ENCODE results near the gene TMEM107. TPM values are rescaled to one million over a fixed set of nuclear protein-coding genes. Genes with fewer than 3 reads are reported as not detected.

The TMEM107 gene
- total RNA-seq, 1 experiment from 2014 or later: 17.2 TPM

DNA sequence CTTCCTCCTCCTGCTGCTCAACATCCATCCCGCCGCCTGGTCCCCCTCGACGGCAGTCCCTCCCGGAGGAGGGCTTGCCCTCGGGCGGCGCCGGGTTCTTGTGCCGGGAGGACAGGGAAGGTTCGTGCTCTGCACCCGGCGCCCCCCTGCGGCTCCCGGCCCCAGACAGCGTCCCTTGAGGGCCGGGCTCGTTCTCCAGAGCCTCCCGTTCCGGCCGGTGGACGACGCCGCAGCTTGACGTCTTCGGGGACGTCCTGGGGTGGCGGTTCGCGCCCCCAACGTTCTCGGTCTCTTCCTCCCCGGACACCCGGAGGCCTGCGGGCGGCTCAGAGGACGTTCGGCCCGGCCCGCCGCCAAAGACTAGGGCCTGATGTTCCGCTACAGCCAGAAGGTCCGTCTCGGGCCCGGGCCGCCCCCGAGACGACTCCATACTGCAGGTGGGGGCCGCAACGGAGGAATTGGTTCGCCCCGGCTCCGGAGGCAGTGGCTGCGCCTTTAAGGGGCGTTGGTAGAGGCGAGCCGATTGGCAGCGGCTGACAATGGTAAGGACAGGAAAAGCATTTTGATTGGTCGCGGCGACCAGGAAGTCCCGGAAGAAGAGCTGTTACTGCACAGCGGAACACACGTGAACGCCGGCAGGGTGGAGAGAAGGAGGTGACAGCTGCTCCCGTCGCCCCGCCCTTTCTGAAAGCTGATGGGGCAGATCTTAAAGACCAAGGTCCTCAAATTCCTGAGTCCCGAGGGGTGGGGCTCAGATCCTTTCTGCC is 13.7 kb upstream of the TMEM107 start, which contains the start of gene BORCS6 (continued):
- TF ChIP-seq, protein P1, sequence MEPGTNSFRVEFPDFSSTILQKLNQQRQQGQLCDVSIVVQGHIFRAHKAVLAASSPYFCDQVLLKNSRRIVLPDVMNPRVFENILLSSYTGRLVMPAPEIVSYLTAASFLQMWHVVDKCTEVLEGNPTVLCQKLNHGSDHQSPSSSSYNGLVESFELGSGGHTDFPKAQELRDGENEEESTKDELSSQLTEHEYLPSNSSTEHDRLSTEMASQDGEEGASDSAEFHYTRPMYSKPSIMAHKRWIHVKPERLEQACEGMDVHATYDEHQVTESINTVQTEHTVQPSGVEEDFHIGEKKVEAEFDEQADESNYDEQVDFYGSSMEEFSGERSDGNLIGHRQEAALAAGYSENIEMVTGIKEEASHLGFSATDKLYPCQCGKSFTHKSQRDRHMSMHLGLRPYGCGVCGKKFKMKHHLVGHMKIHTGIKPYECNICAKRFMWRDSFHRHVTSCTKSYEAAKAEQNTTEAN (CRISPR knock-in tag; IDR thresholded peaks at IDR 0.05): 0 out of 2 replicates have a peak, but pooled peaks have one; percentile 41
- TF ChIP-seq, protein P2, sequence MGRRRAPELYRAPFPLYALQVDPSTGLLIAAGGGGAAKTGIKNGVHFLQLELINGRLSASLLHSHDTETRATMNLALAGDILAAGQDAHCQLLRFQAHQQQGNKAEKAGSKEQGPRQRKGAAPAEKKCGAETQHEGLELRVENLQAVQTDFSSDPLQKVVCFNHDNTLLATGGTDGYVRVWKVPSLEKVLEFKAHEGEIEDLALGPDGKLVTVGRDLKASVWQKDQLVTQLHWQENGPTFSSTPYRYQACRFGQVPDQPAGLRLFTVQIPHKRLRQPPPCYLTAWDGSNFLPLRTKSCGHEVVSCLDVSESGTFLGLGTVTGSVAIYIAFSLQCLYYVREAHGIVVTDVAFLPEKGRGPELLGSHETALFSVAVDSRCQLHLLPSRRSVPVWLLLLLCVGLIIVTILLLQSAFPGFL (CRISPR knock-in tag; IDR thresholded peaks at IDR 0.05; ENCODE audit: borderline replicate concordance): no peak
- TF ChIP-seq, protein P3, sequence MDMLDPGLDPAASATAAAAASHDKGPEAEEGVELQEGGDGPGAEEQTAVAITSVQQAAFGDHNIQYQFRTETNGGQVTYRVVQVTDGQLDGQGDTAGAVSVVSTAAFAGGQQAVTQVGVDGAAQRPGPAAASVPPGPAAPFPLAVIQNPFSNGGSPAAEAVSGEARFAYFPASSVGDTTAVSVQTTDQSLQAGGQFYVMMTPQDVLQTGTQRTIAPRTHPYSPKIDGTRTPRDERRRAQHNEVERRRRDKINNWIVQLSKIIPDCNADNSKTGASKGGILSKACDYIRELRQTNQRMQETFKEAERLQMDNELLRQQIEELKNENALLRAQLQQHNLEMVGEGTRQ (CRISPR knock-in tag; IDR thresholded peaks at IDR 0.05): peak; percentile 87
- no peak for TF ChIP-seq HMGA2 (CRISPR knock-in tag; IDR thresholded peaks at IDR 0.05)
- TF ChIP-seq CREM (CRISPR knock-in tag; IDR thresholded peaks at IDR 0.05): peak; percentile 63; the same call in 1 of the 2 replicates
- TF ChIP-seq RELA (CRISPR knock-in tag; IDR thresholded peaks at IDR 0.05; ENCODE audit: borderline replicate concordance): 0 out of 2 replicates have a peak, but pooled peaks have one; percentile 36
- TF ChIP-seq, protein P4, sequence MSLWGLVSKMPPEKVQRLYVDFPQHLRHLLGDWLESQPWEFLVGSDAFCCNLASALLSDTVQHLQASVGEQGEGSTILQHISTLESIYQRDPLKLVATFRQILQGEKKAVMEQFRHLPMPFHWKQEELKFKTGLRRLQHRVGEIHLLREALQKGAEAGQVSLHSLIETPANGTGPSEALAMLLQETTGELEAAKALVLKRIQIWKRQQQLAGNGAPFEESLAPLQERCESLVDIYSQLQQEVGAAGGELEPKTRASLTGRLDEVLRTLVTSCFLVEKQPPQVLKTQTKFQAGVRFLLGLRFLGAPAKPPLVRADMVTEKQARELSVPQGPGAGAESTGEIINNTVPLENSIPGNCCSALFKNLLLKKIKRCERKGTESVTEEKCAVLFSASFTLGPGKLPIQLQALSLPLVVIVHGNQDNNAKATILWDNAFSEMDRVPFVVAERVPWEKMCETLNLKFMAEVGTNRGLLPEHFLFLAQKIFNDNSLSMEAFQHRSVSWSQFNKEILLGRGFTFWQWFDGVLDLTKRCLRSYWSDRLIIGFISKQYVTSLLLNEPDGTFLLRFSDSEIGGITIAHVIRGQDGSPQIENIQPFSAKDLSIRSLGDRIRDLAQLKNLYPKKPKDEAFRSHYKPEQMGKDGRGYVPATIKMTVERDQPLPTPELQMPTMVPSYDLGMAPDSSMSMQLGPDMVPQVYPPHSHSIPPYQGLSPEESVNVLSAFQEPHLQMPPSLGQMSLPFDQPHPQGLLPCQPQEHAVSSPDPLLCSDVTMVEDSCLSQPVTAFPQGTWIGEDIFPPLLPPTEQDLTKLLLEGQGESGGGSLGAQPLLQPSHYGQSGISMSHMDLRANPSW (CRISPR knock-in tag; conservative IDR thresholded peaks at IDR 0.05; ENCODE audit: low read depth): no peak

DNA sequence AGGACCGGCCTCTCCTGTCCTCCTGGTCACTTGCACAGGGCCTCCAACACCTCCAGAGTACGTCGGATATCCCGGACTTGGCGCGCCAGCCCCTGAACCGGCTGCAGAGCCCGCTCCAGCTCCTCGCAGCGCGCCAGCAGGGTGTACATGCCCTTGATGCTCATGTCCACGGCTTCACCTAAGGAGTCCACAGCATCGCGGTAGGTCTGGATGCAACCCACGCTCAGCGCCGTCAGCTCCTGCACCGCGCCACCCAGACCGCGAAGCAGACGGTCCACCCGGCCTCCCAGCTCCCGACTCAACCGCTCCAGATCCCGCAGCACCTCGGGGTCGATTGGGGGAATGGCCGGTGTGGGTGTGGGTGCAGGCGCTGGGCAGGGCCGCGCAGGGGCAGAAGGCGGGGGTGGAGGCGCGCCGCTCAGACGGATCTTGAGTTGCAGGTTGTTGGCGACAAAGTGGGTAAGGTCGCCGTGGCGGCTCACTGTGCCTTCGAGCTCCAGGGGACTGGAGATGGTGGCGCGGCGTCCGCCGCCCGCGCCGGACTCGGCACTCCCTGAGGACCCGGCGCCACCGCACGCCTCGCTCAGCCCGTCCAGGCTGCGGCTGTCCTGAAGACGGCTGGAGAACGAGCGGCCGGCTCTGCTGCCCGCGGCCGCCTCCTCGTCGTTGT is 13.0 kb upstream of the TMEM107 start:
- TF ChIP-seq, protein P5, sequence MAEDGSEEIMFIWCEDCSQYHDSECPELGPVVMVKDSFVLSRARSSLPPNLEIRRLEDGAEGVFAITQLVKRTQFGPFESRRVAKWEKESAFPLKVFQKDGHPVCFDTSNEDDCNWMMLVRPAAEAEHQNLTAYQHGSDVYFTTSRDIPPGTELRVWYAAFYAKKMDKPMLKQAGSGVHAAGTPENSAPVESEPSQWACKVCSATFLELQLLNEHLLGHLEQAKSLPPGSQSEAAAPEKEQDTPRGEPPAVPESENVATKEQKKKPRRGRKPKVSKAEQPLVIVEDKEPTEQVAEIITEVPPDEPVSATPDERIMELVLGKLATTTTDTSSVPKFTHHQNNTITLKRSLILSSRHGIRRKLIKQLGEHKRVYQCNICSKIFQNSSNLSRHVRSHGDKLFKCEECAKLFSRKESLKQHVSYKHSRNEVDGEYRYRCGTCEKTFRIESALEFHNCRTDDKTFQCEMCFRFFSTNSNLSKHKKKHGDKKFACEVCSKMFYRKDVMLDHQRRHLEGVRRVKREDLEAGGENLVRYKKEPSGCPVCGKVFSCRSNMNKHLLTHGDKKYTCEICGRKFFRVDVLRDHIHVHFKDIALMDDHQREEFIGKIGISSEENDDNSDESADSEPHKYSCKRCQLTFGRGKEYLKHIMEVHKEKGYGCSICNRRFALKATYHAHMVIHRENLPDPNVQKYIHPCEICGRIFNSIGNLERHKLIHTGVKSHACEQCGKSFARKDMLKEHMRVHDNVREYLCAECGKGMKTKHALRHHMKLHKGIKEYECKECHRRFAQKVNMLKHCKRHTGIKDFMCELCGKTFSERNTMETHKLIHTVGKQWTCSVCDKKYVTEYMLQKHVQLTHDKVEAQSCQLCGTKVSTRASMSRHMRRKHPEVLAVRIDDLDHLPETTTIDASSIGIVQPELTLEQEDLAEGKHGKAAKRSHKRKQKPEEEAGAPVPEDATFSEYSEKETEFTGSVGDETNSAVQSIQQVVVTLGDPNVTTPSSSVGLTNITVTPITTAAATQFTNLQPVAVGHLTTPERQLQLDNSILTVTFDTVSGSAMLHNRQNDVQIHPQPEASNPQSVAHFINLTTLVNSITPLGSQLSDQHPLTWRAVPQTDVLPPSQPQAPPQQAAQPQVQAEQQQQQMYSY (CRISPR knock-in tag; IDR thresholded peaks at IDR 0.05): peak; percentile 27; the same call in 1 of the 2 replicates
- TF ChIP-seq, protein P6, sequence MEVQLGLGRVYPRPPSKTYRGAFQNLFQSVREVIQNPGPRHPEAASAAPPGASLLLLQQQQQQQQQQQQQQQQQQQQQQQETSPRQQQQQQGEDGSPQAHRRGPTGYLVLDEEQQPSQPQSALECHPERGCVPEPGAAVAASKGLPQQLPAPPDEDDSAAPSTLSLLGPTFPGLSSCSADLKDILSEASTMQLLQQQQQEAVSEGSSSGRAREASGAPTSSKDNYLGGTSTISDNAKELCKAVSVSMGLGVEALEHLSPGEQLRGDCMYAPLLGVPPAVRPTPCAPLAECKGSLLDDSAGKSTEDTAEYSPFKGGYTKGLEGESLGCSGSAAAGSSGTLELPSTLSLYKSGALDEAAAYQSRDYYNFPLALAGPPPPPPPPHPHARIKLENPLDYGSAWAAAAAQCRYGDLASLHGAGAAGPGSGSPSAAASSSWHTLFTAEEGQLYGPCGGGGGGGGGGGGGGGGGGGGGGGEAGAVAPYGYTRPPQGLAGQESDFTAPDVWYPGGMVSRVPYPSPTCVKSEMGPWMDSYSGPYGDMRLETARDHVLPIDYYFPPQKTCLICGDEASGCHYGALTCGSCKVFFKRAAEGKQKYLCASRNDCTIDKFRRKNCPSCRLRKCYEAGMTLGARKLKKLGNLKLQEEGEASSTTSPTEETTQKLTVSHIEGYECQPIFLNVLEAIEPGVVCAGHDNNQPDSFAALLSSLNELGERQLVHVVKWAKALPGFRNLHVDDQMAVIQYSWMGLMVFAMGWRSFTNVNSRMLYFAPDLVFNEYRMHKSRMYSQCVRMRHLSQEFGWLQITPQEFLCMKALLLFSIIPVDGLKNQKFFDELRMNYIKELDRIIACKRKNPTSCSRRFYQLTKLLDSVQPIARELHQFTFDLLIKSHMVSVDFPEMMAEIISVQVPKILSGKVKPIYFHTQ (CRISPR knock-in tag; IDR thresholded peaks at IDR 0.05): no peak
- Mint-ChIP-seq H3K27me3 (ENCODE audit: low read depth) (no peaks in the 10 kb centered on the region; the same call in 1 of the 2 replicates), H3K4me1 (peaks cover 7% of the 10 kb centered on the region), H3K36me3 (no peaks in the 10 kb centered on the region), H3K9me3 (no peaks in the 10 kb centered on the region), H3K27ac (no peak overlapping the region), H3K4me3 (no peak overlapping the region)
- no peak for DNase-seq (ENCODE audit: low spot score)
- ChIA-PET CTCF (interaction anchor here (1.3 to 3.8 kb wide), 5 partner anchors 21 to 132 kb away, joined by 4 to 24 read pairs (median 5); partner anchors contain the start of gene AURKB), POLR2A (interaction anchor here (0.9 to 2.3 kb wide), 4 partner anchors 21 to 35 kb away, joined by 3 to 16 read pairs (median 4); partner anchors contain the start of gene AURKB)
- ATAC-seq: no peak

Data from WTC11 (cell line).